GM19238 (cell line): ENCODE results near the gene EIF5AL1.
"Not testable (repeated sequence)": the region's sequence is repeated elsewhere in the genome, so short reads cannot be mapped to it uniquely, and the experiment has no call there.

ENCODE experiments used
- DNase-seq: peaks from one replicate; pipeline ENCODE4 v3.0.0; 2011; ENCODE audit warnings: low spot score; ENCODE audit not compliant: insufficient read length

Gene EIF5AL1

GRCh38 chr10:79509306-79509933 lies 2.9 kb upstream of the EIF5AL1 start:
- DNase-seq = not testable (repeated sequence)

- DNase-seq = not testable (repeated sequence)
These were observed 2.3 kb upstream of the EIF5AL1 start for GRCh38 chr10:79509934-79510508.

- DNase-seq = not testable (repeated sequence)
These were observed 4.3 kb downstream of the EIF5AL1 start for GRCh38 chr10:79516532-79517205.

- DNase-seq = not testable (repeated sequence)
These were observed 5.2 kb downstream of the EIF5AL1 start for GRCh38 chr10:79517567-79517966.

GRCh38 chr10:79521751-79522150 lies 9.4 kb downstream of the EIF5AL1 start:
- DNase-seq = not testable (repeated sequence)

GRCh38 chr10:79522464-79522863 lies 10.1 kb downstream of the EIF5AL1 start:
- DNase-seq = not testable (repeated sequence)

- DNase-seq = not testable (repeated sequence)
These were observed 11.0 kb downstream of the EIF5AL1 start for GRCh38 chr10:79523157-79523853.

- not testable (repeated sequence) for DNase-seq
These were observed 12.8 kb downstream of the EIF5AL1 start for GRCh38 chr10:79525049-79525710.

- not testable (repeated sequence) for DNase-seq
These were observed 15.9 kb downstream of the EIF5AL1 start for GRCh38 chr10:79528261-79528660.

- not testable (repeated sequence) for DNase-seq
These were observed 21.0 kb downstream of the EIF5AL1 start for GRCh38 chr10:79533142-79533902.

- not testable (repeated sequence) for DNase-seq
These were observed 21.5 kb downstream of the EIF5AL1 start for GRCh38 chr10:79533903-79534175.

- not testable (repeated sequence) for DNase-seq
These were observed 26.0 kb downstream of the EIF5AL1 start for GRCh38 chr10:79538311-79538710.

GRCh38 chr10:79540930-79541329 lies 28.6 kb downstream of the EIF5AL1 start:
- DNase-seq = not testable (repeated sequence)

GRCh38 chr10:79542626-79543025 lies 30.3 kb downstream of the EIF5AL1 start:
- DNase-seq = no peak

- not testable (repeated sequence) for DNase-seq
These were observed 32.1 kb downstream of the EIF5AL1 start for GRCh38 chr10:79544408-79544807.

GRCh38 chr10:79544926-79545659 lies 32.8 kb downstream of the EIF5AL1 start:
- DNase-seq = not testable (repeated sequence)

- not testable (repeated sequence) for DNase-seq
These were observed 34.8 kb downstream of the EIF5AL1 start for GRCh38 chr10:79547128-79547527.

- DNase-seq = no peak
These were observed 35.6 kb downstream of the EIF5AL1 start for GRCh38 chr10:79547973-79548372.

GRCh38 chr10:79552143-79552542 lies 39.8 kb downstream of the EIF5AL1 start:
- no peak for DNase-seq
